Measurements from ENCODE around the gene LAMB2.

Gene LAMB2

DNA sequence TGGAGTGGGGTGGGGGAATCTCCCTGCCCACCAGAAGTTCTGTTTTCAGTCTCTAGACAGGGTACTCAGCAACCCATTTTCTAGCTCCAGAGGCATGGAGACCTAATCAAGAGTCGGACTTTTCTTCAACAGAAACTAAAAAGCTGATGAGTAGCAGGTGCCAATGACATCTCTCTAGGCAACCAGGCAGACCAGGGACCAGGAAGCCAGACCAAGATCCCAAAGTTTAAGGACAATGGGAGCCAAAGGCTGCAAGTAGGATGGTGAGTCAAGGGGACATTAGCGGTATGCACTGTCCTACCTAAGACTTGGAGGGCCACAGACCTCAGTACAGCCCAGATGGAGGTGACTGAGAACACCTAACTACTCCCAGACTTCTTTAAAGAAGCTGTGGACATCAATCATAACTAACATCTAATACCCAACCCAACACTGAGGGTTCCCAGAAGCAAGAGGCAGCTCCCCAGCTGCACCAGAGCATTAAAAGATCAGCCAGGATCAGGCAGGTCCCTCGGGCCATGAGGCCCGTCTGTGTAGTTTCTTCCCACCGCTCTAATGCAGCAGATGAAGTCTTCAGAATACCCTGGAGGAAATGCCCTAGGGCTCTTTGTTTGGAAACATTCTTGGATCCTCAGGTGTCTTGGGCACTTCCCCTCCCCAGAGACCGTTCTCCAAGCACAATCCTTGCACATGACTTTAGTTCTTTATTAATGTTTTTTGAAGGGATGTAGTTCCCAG is 32.3 kb upstream of the LAMB2 start:
- TF ChIP-seq ZNF565 (CRISPR knock-in tag; conservative IDR thresholded peaks at IDR 0.05; ENCODE audit: low read depth) (no peak), CREB5 (CRISPR knock-in tag; IDR thresholded peaks at IDR 0.05; ENCODE audit: low read depth) (no peak), TOX (CRISPR knock-in tag; IDR thresholded peaks at IDR 0.05; ENCODE audit: borderline replicate concordance) (no peak), RARB (CRISPR knock-in tag; IDR thresholded peaks at IDR 0.05) (no peak)
- peak; percentile 9; the same call in 1 of the 3 replicates for ATAC-seq

- no peak for TF ChIP-seq ZC3H10 (CRISPR knock-in tag; IDR thresholded peaks at IDR 0.05)
- no peak for TF ChIP-seq ZNF70 (CRISPR knock-in tag; IDR thresholded peaks at IDR 0.05)
- no peak for TF ChIP-seq BACH2 (CRISPR knock-in tag; IDR thresholded peaks at IDR 0.05; ENCODE audit: borderline replicate concordance)
- no peak for TF ChIP-seq ISL1 (CRISPR knock-in tag; IDR thresholded peaks at IDR 0.05)
- TF ChIP-seq, protein P1, sequence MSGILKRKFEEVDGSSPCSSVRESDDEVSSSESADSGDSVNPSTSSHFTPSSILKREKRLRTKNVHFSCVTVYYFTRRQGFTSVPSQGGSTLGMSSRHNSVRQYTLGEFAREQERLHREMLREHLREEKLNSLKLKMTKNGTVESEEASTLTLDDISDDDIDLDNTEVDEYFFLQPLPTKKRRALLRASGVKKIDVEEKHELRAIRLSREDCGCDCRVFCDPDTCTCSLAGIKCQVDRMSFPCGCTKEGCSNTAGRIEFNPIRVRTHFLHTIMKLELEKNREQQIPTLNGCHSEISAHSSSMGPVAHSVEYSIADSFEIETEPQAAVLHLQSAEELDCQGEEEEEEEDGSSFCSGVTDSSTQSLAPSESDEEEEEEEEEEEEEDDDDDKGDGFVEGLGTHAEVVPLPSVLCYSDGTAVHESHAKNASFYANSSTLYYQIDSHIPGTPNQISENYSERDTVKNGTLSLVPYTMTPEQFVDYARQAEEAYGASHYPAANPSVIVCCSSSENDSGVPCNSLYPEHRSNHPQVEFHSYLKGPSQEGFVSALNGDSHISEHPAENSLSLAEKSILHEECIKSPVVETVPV (CRISPR knock-in tag; IDR thresholded peaks at IDR 0.05), result no peak
- TF ChIP-seq RARB (CRISPR knock-in tag; IDR thresholded peaks at IDR 0.05), result no peak
- TF ChIP-seq OSR1 (CRISPR knock-in tag; IDR thresholded peaks at IDR 0.05), result no peak
- TF ChIP-seq CREB5 (CRISPR knock-in tag; IDR thresholded peaks at IDR 0.05; ENCODE audit: low read depth), result no peak
- no peak for TF ChIP-seq TOX (CRISPR knock-in tag; IDR thresholded peaks at IDR 0.05; ENCODE audit: borderline replicate concordance)
- TF ChIP-seq, protein P2, sequence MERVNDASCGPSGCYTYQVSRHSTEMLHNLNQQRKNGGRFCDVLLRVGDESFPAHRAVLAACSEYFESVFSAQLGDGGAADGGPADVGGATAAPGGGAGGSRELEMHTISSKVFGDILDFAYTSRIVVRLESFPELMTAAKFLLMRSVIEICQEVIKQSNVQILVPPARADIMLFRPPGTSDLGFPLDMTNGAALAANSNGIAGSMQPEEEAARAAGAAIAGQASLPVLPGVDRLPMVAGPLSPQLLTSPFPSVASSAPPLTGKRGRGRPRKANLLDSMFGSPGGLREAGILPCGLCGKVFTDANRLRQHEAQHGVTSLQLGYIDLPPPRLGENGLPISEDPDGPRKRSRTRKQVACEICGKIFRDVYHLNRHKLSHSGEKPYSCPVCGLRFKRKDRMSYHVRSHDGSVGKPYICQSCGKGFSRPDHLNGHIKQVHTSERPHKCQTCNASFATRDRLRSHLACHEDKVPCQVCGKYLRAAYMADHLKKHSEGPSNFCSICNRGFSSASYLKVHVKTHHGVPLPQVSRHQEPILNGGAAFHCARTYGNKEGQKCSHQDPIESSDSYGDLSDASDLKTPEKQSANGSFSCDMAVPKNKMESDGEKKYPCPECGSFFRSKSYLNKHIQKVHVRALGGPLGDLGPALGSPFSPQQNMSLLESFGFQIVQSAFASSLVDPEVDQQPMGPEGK (CRISPR knock-in tag; IDR thresholded peaks at IDR 0.05; ENCODE audit: borderline replicate concordance), result no peak
- no peak for TF ChIP-seq PPARA (CRISPR knock-in tag; IDR thresholded peaks at IDR 0.05; ENCODE audit: borderline replicate concordance)
- no peak for TF ChIP-seq SNAI2 (CRISPR knock-in tag; IDR thresholded peaks at IDR 0.05)
- no peak for TF ChIP-seq ZNF8 (CRISPR knock-in tag; IDR thresholded peaks at IDR 0.05)
- TF ChIP-seq CSDC2 (CRISPR knock-in tag; IDR thresholded peaks at IDR 0.05), result no peak
- TF ChIP-seq ZFP3 (CRISPR knock-in tag; IDR thresholded peaks at IDR 0.05), result no peak
- no peak for TF ChIP-seq ZFP30 (CRISPR knock-in tag; IDR thresholded peaks at IDR 0.05)
- ATAC-seq, result no peak
Measured at GRCh38 chr3:49163609-49164008, 30.8 kb upstream of the LAMB2 start.

DNA sequence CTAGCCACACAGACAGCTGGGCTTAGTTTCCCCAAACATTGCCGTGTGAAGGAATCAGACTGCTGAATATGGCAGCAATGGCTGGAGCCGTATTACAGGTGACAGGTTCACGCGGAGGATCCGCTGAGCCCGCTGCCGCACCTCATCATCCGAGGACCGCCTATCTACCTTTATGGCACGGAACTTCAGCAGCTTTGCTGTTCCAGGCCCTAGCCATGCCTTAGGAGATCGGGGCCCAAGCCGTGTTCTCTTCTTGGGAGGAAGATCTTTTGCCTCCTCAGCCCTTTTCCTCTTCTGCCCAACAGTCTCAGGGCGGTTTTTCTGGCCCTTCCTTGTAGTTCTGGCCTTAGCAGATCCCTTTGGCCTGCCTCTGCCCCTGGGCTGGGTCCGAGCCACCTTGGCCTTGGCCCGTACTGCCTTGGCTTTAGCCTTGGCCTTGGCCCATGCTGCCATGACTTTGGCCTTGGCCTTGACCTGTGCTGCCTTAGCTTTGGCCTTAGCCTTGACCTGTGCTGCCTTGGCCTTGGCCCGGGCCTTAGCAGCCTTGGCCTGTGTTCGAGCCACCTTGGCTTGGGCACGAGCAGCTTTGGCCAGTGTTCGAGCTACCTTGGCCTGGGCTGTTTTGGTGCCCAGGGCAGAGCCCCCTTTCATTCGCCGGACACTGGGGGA is 30.0 kb upstream of the LAMB2 start:
- TF ChIP-seq RARB (CRISPR knock-in tag; IDR thresholded peaks at IDR 0.05) (no peak), ARNTL (CRISPR knock-in tag; IDR thresholded peaks at IDR 0.05; ENCODE audit: borderline replicate concordance, low read depth) (no peak), TCF4 (CRISPR knock-in tag; IDR thresholded peaks at IDR 0.05; ENCODE audit: borderline replicate concordance) (no peak), SNAI2 (CRISPR knock-in tag; IDR thresholded peaks at IDR 0.05) (no peak), TOX (CRISPR knock-in tag; IDR thresholded peaks at IDR 0.05; ENCODE audit: borderline replicate concordance) (no peak), GLIS3 (CRISPR knock-in tag; IDR thresholded peaks at IDR 0.05) (no peak), POU6F1 (CRISPR knock-in tag; IDR thresholded peaks at IDR 0.05; ENCODE audit: borderline replicate concordance, low read depth) (no peak), BACH2 (CRISPR knock-in tag; IDR thresholded peaks at IDR 0.05; ENCODE audit: borderline replicate concordance) (no peak), OSR1 (CRISPR knock-in tag; IDR thresholded peaks at IDR 0.05) (no peak), ZFP3 (CRISPR knock-in tag; IDR thresholded peaks at IDR 0.05) (no peak), ESRRG (CRISPR knock-in tag; IDR thresholded peaks at IDR 0.05) (no peak), ZFP30 (CRISPR knock-in tag; IDR thresholded peaks at IDR 0.05) (no peak), ISL1 (CRISPR knock-in tag; IDR thresholded peaks at IDR 0.05) (no peak), ZNF565 (CRISPR knock-in tag; conservative IDR thresholded peaks at IDR 0.05; ENCODE audit: low read depth) (no peak)
- TF ChIP-seq, protein P1 (CRISPR knock-in tag; IDR thresholded peaks at IDR 0.05), result no peak
- TF ChIP-seq, protein P2 (CRISPR knock-in tag; IDR thresholded peaks at IDR 0.05; ENCODE audit: borderline replicate concordance), result no peak
- no peak for ATAC-seq
